GM12891 (cell line): ENCODE results near the gene USP12.

ENCODE experiments used
- PAX5 ChIP-seq: IDR thresholded peaks from 2 replicates; pipeline ENCODE4 v1.6.1; 2011; ENCODE audit warnings: low read length, moderate library complexity, mild to moderate bottlenecking; ENCODE audit not compliant: insufficient read depth, severe bottlenecking
- POLR2A ChIP-seq: IDR thresholded peaks from 2 replicates; pipeline ENCODE4 v1.6.1; 2011; ENCODE audit warnings: low read depth, low read length, control low read depth
- POLR2AphosphoS5 ChIP-seq: IDR thresholded peaks from 2 replicates; pipeline ENCODE4 v1.6.1; 2011; ENCODE audit warnings: low read depth, low read length, control low read depth
- POU2F2 ChIP-seq: IDR thresholded peaks from 2 replicates; pipeline ENCODE4 v1.6.1; 2011; ENCODE audit warnings: low read depth, mild to moderate bottlenecking, control low read depth, low read length, moderate library complexity
- SPI1 ChIP-seq: IDR thresholded peaks from 2 replicates; pipeline ENCODE4 v1.6.1; 2011; ENCODE audit warnings: low read depth, low read length, control low read depth
- TAF1 ChIP-seq: IDR thresholded peaks from 2 replicates; pipeline ENCODE4 v1.6.1; 2011; ENCODE audit warnings: low read depth, low read length, control low read depth

- TF ChIP-seq POLR2A: no peak
- no peak for TF ChIP-seq POLR2AphosphoS5
- TF ChIP-seq TAF1: no peak
- TF ChIP-seq SPI1: no peak
- no peak for TF ChIP-seq POU2F2
- no peak for TF ChIP-seq PAX5
These were observed 94.2 kb downstream of the USP12 start for GRCh38 chr13:27077451-27077850.
